NCI-H2029 (cell line): ENCODE measurements around the gene RPS19BP1.

Experiments used
- DNase-seq: peaks from one replicate; lab custom pipeline; 2025; lab: John Stamatoyannopoulos, UW

RPS19BP1 gene

DNA sequence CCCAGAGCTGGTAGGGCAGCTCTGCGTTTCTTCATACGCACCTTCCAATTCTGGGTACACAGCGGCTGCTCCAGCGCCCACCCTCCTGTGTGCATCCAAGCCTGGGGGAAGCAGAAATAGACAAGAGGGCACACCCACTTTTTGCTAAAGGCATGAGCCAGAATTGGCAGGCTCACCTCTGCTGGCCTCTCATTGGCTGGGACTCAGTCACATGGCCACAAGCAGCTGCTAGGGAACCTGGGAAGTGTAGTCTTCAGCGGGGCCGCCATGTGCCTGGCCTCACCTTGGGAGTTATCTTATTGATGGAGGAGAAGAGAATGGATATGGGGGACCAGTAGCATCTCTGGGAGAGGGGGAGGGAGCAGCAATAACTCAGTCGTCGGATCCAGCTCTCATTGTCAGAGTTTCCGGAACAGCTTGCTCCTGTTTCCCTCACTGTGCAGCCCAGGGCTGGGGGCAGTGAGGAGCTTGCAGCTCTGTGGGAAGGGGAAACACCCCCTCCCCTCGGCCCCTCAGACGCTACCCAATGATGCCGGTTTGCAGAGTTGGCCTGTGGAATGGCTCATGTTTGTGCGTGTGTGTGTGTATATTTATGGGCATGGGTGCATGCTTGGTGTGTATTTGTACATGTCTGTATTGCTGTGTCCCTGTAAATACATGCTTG is 42.3 kb downstream of the RPS19BP1 start:
- peak; percentile 72 for DNase-seq

DNA sequence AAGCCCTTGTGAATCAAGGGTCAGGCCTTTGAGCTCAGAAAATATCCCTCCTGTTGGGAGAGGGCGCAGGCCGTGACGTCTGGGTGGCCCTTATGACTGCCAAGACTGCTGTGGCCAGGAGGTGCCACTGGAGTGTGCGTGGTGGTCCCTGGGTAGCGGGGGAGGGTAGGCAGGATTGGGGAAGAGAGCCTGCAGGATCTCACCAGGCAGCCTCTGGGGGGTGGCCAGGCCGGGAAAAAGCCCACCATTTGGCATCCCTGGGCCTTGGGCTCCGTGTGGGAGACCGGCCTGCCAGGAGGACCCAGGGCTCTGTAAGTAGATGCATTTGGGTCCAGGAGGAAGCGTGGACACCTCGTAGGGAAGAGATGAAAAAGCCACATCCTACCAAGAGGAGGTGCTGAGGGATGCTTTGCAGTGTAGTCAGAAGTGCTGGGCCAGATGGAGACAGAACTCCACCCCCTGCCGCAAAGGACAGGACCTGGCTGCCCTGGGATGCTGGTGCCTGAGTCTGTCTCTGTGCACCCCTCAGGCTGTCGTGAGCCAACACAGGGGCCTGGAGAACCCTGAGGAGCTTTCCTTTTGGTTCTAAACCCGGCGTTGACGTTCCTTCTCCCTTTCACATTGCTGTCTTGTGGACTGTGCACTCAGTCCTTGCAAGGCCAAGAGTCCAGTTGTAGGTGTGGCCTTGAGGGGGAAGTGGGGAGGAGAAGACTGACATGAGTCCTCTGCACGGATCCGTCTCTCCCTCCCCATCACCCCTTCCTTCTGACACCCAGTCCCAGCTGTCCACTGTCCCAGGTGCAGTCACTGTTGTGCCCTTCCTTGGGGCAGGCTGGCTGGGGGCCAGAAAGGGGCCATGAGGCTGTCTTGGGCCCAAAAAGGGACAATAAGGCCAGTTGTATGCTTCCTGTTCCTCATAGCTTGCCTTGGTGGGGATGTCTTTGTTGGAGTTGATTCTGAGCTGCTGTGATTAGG is 43.2 kb downstream of the RPS19BP1 start:
- no peak for DNase-seq

DNA sequence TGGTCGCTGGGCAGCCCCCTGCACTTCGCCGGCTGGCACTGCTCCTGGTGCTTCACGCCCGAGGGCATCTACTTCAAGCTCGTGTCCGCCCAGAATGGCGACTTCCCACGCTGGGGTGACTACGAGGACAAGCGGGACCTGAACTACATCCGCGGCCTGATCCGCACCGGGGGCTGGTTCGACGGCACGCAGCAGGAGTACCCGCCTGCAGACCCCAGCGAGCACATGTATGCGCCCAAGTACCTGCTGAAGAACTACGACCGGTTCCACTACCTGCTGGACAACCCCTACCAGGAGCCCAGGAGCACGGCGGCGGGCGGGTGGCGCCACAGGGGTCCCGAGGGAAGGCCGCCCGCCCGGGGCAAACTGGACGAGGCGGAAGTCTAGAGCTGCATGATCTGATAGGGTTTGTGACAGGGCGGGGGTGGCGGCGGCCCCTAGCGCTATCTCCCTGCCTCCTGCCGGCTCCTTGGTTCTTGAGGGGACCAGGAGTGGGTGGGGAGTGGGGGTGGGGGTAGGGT is 43.9 kb downstream of the RPS19BP1 start:
- DNase-seq, result no peak

DNA sequence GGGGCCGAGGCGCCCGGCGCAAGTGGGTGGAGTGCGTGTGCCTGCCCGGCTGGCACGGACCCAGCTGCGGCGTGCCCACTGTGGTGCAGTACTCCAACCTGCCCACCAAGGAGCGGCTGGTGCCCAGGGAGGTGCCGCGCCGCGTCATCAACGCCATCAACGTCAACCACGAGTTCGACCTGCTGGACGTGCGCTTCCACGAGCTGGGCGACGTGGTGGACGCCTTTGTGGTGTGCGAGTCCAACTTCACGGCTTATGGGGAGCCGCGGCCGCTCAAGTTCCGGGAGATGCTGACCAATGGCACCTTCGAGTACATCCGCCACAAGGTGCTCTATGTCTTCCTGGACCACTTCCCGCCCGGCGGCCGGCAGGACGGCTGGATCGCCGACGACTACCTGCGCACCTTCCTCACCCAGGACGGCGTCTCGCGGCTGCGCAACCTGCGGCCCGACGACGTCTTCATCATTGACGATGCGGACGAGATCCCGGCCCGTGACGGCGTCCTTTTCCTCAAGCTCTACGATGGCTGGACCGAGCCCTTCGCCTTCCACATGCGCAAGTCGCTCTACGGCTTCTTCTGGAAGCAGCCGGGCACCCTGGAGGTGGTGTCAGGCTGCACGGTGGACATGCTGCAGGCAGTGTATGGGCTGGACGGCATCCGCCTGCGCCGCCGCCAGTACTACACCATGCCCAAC is 44.6 kb downstream of the RPS19BP1 start:
- DNase-seq, result no peak

DNA sequence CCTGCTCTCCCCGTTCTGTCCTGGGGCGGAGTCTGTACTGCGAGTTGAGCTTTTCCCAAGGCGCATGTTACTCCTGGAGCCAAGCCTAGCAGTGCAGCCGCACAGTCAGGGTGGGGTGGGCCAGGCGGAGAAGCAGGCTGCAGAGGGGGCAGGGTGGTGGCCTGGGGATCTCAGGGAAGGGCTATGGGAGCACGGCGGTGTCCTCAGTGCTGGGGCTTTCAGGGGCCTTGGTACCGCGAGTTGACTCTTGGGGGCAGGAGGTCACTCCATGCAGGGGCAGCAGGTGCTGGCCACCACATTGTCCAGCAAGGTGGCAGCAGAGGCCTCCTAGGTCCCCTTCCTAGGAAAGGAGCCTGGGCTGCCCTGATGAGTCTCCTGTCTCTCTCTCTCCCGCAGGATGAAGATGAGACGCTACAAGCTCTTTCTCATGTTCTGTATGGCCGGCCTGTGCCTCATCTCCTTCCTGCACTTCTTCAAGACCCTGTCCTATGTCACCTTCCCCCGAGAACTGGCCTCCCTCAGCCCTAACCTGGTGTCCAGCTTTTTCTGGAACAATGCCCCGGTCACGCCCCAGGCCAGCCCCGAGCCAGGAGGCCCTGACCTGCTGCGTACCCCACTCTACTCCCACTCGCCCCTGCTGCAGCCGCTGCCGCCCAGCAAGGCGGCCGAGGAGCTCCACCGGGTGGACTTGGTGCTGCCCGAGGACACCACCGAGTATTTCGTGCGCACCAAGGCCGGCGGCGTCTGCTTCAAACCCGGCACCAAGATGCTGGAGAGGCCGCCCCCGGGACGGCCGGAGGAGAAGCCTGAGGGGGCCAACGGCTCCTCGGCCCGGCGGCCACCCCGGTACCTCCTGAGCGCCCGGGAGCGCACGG is 45.4 kb downstream of the RPS19BP1 start:
- DNase-seq, result no peak

DNA sequence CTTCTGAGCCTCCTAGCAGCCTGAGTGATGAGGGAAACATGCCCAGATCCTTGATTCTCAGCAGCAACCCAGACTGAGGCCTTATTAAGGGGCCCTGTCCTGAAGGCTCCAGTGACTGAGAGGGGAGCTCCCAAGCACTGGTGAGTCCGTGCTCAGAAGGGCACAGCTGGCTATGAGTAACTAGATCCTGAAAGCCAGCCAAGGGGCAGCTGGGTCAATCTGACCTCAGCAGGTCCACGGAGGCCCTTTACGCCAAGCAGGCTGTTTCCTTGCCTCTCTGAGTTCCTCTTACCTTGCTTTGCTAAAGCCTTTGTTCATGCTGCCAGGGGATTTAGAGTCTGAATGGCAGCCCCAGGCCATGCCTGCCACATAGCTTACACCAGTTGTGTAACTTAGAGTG is 49.8 kb downstream of the RPS19BP1 start:
- DNase-seq, result no peak

DNA sequence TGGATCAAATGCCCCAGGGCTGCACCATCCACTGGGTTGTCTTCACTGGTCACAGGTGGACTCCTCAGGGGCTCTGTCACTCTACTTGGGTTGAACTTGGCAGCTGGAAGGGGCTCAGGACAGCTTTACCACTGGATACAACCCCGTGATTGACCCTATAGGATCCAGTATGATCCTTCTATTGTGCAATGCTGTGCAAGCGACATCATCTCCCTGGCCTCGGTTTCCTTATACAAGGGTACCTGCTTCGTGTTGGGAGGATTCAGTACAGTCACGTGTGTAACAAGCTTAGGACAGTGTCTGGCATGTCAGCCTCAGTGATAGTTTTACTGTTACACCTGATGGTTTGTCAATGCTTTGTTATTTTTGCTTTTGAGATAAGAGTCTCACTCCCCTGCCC is 51.0 kb downstream of the RPS19BP1 start:
- no peak for DNase-seq

DNA sequence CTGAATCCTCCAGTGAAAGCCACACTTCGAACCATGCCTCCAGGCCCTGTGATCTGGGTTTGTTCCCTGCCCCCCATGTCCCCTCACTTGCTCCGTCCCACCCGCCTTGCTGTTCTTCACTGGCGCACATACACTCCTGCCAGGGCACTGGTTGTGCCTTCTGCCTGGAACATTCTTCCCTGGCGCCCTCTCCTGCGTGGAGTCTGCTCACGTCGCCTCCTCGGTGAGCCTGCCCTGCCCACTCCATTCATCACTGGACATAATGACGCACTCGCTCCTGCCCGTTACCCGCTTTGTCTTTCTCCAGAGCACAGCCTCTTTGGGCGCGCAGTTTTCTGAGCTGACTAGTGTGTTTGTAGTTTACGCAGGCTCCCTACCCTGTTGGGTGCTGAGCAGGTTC is 51.5 kb downstream of the RPS19BP1 start:
- DNase-seq, result no peak

DNA sequence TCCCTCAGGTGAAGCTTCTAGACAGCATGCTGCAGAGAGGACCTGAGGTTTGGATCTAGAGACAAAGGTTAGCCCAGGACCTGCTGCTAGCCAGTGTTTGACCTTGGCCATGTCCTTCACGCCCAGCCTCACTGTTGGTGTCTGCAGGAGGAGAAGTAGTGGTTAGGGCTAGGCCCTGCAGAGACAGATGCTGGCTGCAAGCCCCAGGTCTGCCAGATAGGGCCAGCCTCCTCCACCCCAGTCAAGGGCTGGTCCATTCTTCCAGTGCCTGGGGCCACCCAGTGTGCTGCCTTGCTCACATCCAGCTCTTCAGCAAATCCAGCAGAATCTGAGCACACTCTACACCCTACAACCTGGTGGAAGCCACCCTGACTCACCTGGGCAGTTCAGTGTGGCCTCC is 52.0 kb downstream of the RPS19BP1 start:
- DNase-seq, result no peak

DNA sequence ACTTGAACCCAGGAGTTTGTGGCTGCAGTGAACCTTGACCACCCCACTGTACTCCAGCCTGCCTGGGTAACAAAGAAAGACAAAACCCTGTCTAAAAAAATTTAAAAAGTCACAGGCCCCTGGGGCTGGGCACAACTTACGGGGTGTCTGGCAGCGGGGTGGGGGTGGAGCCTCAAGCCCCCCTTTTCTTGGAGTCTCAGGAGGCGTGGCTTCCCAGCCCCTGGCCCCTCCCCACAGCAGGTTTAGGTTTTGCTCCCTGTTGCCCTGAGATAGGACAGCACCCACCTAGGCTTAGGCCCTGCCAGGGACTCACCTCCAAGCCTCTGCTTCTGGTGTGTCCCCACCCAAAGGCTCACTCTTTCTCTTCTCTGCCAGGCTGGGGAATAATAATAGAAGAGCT is 53.3 kb downstream of the RPS19BP1 start:
- no peak for DNase-seq
